ENCODE data around the gene ZFPM1.
"Not testable (repeated sequence)": the region's sequence is repeated elsewhere in the genome, so short reads cannot be mapped to it uniquely, and the experiment has no call there.

Gene ZFPM1

GRCh38 chr16:88514526-88515232, 61.6 kb downstream of the ZFPM1 start:
- no peak for ATAC-seq
- no peak for DNase-seq

GRCh38 chr16:88515371-88515770, 62.3 kb downstream of the ZFPM1 start:
- DNase-seq = no peak
- no peak for ATAC-seq

- DNase-seq (no peak), ATAC-seq (no peak)
Measured at GRCh38 chr16:88515925-88516594, 63.0 kb downstream of the ZFPM1 start.

GRCh38 chr16:88516601-88517061, 63.6 kb downstream of the ZFPM1 start:
- ATAC-seq (no peak), DNase-seq (no peak)

GRCh38 chr16:88517208-88517774, 64.2 kb downstream of the ZFPM1 start:
- DNase-seq, ATAC-seq: not testable (repeated sequence)

- ATAC-seq, DNase-seq: not testable (repeated sequence)
Measured at GRCh38 chr16:88518411-88519111, 65.5 kb downstream of the ZFPM1 start.

GRCh38 chr16:88519240-88519639, 66.2 kb downstream of the ZFPM1 start:
- DNase-seq = no peak
- ATAC-seq = no peak

GRCh38 chr16:88519938-88520653, 67.0 kb downstream of the ZFPM1 start:
- no peak for DNase-seq
- ATAC-seq = no peak

- ATAC-seq (no peak), DNase-seq (no peak)
Measured at GRCh38 chr16:88521674-88522073, 68.6 kb downstream of the ZFPM1 start.

- ATAC-seq (no peak), DNase-seq (no peak)
Measured at GRCh38 chr16:88522276-88522949, 69.3 kb downstream of the ZFPM1 start.

- ATAC-seq = no peak
- DNase-seq = no peak
Measured at GRCh38 chr16:88523309-88524161, 70.5 kb downstream of the ZFPM1 start.

- DNase-seq (no peak), ATAC-seq (no peak)
Measured at GRCh38 chr16:88524274-88524972, 71.3 kb downstream of the ZFPM1 start.

GRCh38 chr16:88524973-88525662, 72.0 kb downstream of the ZFPM1 start:
- ATAC-seq = no peak
- DNase-seq = no peak

GRCh38 chr16:88525663-88525990, 72.5 kb downstream of the ZFPM1 start:
- DNase-seq = no peak
- ATAC-seq = no peak

- no peak for ATAC-seq
- no peak for DNase-seq
Measured at GRCh38 chr16:88526008-88526905, 73.2 kb downstream of the ZFPM1 start.

- no peak for DNase-seq
- ATAC-seq = no peak
Measured at GRCh38 chr16:88526906-88527185, 73.8 kb downstream of the ZFPM1 start.

GRCh38 chr16:88527186-88527936, 74.3 kb downstream of the ZFPM1 start:
- peak; percentile 52 for ATAC-seq
- peak; percentile 71 for DNase-seq

Data from stimulated activated naive CD8-positive, alpha-beta T cell treated with anti-CD3 and anti-CD28 coated beads, Interleukin-15, Interleukin-2, amounts not matched to agents 100 U/mL and 50 U/mL, for 24 hours (primary cell).